HG03378 (cell line): ENCODE data around the gene MEN1.
A peak's percentile ranks its signal among the peaks of the same experiment; 100 is the strongest.
"Not testable (repeated sequence)": the region's sequence is repeated elsewhere in the genome, so short reads cannot be mapped to it uniquely, and the experiment has no call there.

Source experiments
- ATAC-seq: cut with Tn5 transposase; IDR thresholded peaks from one replicate; pipeline ENCODE4 v1.9.1; 2021; ENCODE audit warnings: mild to moderate bottlenecking, moderate library complexity; ENCODE audit not compliant: unreplicated experiment

MEN1 gene

DNA sequence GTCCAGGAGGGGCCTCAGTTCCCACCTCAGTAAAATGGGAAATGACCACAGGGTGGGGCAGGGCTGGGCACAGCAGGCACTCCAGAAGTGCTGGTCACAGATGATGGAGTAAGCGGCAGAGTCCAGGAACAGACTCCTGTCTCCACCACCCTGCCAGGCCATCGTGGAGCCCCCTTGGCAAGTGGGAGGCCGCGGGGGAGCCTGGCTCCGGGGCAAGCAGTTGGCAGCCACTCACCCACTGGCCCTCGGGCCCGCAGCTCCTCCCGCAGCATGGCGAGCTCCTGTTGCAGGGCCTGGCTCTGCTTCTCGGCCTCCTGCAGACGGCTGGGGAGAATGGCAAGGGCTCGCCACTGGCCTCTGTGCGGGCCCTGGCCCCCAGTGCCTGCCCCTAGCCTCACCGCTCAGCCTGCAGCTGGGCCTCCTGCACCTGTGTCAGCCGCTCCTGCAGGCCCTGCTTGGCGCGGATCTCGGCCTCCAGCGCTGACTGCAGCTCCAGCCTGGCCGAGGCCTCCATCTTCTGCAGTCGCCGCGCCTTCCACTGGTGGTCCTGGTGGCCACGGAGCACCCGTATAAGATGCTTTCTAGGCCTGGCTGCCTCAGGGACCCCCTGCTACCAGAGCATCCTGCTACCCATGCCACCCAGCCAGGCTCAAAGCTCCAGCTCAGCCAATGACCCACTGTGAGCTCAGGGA, 23.8 kb upstream of the MEN1 start:
- ATAC-seq = no peak

- ATAC-seq = no peak
These were observed 23.2 kb upstream of the MEN1 start for GRCh38 chr11:64833509-64833908.

DNA sequence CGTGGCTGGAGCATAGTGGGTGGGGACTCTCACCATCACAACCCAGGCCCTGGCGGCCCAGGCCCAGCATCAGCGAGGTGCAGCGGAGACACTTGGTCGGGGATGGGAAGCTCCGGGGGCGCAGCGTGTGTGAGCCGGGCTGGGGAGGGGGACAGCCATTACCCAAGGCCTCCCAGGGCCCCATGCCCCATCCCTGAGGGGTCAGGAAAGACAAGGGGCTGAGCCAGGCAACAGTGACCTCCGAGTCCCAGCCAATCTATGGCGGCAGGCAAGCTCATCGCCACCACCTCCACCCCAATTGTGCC, 22.8 kb upstream of the MEN1 start:
- no peak for ATAC-seq

GRCh38 chr11:64832467-64833197, 22.3 kb upstream of the MEN1 start:
- ATAC-seq = no peak

DNA sequence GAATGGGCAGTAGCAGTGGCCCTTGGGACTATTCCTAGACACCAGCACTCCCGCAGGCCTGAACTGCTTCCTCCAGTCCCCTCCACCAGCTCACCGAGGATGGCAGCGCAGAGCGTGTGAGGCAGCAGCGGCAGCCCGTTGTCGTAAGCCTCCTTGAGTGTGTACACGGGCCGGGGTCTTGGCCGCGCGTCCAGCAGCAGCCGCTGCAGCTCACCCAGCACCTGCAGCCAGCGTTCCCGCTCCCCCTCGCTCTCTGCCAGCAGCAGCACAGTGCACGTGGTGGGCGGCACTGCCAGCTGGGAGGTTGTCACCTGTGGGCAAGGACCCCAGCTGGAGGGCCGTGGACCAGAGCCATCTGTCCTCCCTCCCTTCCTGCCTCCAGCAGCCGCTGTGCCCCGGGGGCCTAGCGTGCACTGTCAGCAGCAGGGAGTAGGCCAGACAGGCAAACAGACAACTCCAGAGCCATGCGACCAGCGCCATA, 21.1 kb upstream of the MEN1 start:
- no peak for ATAC-seq

DNA sequence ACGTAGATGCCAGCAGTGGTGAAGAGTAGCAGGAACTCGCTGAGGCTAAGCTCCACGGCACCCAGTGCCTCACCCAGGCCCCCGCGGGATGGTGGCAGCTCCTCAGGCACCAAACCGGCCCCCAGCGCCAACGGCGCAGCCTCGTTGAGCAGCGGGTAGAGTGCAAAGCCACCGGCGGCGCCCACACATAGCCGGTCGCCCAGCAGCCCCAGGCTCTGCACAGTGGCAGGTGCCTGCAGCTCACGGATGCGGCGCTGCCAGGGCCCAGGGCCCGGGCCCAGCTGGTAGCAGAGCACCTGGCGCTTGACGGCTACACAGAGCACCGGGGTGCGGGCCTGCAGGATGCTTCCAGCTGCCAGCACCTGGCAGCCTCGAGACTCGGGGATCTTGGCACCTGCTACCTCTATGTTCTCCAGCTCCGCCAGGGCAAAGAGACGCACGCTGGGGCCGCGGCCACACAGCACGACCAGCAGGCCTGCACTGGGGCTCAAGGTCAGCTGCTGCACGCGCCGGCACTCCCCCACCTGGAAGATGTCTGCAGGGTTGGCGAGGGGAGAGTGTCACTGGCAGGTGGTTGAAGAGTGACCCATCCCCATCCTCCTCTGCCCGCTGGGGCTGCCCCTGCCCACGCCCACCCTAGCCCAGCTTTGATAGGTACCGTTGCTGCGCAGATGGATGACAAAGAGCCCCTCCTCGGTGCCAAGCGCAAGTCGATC, 19.3 kb upstream of the MEN1 start:
- no peak for ATAC-seq

DNA sequence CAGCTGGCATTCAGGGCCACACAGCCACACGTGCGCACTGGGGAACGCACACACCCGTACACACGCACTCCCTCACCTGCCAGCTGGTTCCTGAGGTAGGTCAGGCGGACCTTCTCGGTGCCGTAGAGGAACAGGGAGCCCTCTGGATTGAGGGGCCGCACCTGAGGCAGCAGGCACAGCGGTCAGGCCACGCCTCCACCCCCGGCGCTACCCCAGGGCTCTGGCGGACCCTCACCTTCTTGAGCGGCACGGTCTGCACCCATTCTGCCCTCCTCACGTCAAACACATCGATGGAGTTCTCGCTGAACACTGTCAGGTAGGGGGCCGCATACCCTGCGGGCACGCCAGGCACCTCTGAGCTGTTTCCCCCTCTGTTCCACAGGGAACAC, 17.1 kb upstream of the MEN1 start:
- no peak for ATAC-seq

DNA sequence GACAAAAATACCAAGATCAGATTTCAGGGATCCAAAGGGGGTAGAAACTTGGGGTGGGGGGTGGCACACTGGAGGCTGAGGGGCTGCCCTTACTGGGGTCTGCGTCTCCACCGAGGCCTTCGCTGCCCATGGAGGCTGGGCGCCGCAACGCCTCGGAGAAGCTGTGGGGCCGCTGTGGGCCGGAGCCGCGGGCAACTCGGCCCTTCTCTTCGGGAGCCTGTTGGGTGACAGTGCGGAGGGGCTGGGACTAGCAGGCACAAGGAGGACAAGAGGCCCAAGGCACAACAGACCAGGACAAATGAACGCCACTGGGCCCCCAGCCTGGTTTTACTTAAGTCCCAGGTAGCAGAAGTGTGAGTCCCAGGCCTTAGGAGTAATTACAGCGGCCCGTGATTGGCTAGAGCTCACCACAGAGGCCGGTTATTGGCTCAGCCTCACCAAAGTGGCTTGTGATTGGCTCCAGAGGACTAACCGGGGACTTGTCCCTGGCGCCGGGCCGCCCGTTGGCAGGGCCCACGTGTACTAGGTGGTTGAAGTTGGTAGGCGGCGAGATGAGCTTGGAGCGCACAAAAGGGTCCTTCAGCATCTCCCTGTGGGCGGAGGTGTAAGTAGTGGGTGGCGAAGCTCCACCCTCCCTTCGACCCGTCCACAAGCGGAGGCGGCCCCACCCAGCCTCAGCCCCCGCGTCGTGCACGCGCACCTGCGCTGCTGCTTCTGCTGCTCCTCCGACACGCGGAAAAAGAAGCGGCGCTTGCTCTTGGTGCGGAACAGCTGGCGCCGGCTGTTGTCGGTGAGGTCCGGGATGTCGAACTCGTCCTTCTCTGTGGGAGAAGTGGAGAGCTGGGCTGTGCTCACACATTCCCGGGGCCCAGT, 16.5 kb upstream of the MEN1 start:
- no peak for ATAC-seq

DNA sequence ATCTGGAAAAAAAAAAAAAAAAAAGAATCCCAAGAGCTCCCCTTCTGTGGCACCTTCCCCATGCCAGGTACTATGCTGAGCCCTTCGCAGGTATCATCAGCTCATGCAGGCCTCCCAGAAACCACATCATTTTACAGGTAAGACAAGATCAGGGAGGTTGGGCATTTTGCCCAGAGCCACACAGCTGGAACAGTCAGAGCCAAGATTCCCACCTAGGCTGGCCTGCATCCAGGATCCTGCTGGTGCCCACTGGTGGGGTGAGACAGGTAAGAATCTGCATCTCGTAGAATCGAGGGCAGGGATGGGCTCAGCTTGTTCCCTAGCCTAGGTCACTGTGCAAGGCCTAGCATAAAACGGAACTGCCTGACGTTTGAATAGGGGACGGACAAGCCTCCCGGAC, 15.7 kb upstream of the MEN1 start:
- no peak for ATAC-seq

GRCh38 chr11:64823568-64824119, 13.3 kb upstream of the MEN1 start:
- ATAC-seq = no peak

- no peak for ATAC-seq
These were observed 7.1 kb upstream of the MEN1 start for GRCh38 chr11:64817476-64817875.

DNA sequence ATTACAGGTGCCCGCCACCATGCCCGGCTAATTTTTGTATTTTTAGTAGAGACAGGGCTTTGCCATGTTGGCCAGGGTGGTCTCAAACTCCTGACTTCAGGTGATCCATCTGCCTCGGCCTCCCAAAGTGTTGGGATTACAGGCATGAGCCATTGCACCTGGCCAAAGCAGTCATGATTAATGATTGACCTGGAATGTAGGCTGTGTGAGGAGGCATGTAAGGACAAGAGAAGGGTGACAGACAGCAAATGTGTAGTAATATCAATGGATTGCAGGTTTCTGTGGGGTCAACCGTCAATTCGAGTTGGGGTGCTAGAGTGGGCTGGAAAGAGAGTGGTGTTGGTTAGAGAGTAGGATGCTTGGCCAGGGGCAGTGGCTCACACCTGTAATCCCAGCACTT, 5.1 kb upstream of the MEN1 start:
- ATAC-seq = not testable (repeated sequence)

- peak; percentile 71 for ATAC-seq
These were observed 4.4 kb upstream of the MEN1 start for GRCh38 chr11:64814712-64815187.

- no peak for ATAC-seq
These were observed 3.5 kb upstream of the MEN1 start for GRCh38 chr11:64813826-64814225.

GRCh38 chr11:64810891-64811272, 531 bp upstream of the MEN1 start:
- no peak for ATAC-seq

DNA sequence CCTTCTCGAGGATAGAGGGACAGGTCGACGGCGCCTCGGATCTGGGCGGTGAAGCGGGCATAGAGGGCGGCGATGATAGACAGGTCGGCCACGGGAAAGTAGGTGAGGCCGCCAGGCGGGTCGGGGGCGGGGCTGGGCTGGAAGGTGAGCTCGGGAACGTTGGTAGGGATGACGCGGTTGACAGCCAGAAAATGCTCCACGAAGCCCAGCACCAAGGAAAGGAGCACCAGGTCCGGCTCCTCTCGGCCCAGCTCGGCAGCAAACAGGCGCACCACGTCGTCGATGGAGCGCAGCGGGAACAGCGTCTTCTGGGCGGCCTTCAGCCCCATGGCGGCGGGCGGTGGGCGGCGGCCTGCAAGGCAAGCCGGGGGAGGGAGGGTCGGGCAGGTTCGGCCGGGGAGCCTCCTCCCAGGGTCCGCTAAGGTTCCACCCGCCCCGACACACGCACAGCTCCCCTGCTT, 540 bp downstream of the MEN1 start:
- no peak for ATAC-seq

GRCh38 chr11:64805481-64805880, 4.9 kb downstream of the MEN1 start:
- ATAC-seq = no peak

DNA sequence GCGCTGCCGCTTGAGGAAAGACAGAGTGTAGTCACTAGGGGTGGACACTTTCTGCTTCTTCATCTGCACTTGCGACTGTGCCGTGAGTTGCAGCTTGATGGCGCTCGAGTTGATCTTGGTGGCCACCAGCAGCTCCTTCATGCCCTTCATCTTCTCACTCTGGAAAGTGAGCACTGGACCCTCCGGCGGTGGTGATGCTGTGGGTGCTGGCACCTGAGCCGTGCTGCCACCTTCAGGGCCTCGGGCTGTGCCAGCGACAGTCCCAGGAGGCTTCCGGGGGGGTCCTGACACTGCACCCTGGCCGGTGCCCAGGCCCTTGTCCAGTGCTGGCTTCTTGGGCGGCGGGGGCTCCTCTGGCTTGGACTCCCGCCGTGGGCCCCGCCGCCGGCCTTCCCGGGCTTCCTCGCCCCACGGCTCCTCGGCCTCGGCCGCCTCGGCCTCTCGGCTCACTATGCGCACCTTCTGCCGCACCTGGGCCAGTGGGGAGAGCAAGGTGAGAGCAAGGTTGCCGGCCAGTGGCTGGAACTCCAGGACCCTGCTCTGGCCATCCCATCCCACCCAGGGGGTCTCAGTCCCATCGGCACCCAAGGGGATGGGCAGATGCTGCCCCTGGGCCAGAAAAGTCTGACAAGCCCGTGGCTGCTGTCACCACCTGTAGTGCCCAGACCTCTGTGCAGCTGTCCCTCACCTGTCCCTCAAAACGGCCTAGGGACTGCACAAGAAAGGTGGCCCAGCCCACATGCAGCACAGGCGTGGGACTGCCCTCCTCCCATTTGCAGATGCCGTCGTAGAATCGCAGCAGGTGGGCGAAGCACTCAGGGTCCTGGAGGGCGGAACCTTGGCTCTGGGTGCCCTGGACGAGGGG, 5.8 kb downstream of the MEN1 start:
- ATAC-seq = no peak

GRCh38 chr11:64803846-64804345, 6.5 kb downstream of the MEN1 start:
- ATAC-seq = no peak
